ENCODE data around the gene NR0B2. TPM values are rescaled to one million over a fixed set of nuclear protein-coding genes. Genes with fewer than 3 reads are reported as not detected.
A peak's percentile ranks its signal among the peaks of the same experiment; 100 is the strongest.

Gene NR0B2
- total and polyA plus RNA-seq, 2 of the 13 experiments (the other 11 are each of a cell fraction or from before 2014, with no cell fraction given) = 72.5 to 133 TPM

DNA sequence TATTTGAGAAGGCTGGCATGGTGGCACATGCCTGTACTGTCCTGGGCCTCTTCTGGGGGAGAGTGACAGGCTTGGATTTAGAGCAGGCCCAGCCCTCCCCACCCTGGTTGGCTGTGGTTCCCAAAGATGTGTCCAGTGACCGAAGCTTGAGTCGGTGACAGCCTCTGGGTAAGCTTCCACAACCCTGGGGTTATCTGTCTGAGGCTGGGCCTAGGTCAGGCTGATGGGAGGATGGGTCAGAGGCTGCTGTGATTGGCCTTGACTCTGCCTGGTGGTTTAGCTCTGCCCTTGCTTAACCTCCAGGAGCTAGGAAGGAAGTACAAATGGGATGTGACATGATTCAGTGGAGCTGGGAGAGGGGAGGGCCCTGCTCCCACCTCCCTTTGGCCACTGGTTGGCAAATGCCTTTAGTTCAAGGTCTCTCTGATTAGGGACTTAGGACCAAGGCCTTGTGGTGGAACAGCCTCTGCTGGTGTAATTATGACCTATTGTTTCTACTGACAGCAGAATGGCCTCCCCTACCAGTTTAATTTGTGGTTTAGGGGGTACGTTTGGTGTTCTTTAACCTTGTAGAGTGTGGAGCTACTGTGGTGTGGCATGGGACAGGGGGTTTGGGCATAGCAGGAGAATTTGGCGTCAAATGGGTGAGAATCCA lies 24.4 kb upstream of the NR0B2 start (continued):
- TF ChIP-seq ZBTB40 (IDR thresholded peaks at IDR 0.05) (no peak), ZBTB40 (CRISPR knock-in tag; IDR thresholded peaks at IDR 0.05) (peak; percentile 48; the same call in 1 of the 2 replicates), STAT5B (CRISPR knock-in tag; IDR thresholded peaks at IDR 0.05) (no peak), AKAP8 (CRISPR knock-in tag; IDR thresholded peaks at IDR 0.05) (peak; percentile 84), ZNF543 (CRISPR knock-in tag; IDR thresholded peaks at IDR 0.05) (peak; percentile 84; the same call in 1 of the 2 replicates), ZBTB26 (CRISPR knock-in tag; IDR thresholded peaks at IDR 0.05; ENCODE audit: borderline replicate concordance) (peak; percentile 20; the same call in 1 of the 2 replicates), SYNCRIP (IDR thresholded peaks at IDR 0.05; ENCODE audit: insufficient read depth, low read depth, low read length) (no peak), KLF6 (CRISPR knock-in tag; IDR thresholded peaks at IDR 0.05) (0 out of 2 replicates have a peak, but pooled peaks have one; percentile 61), NBN (conservative IDR thresholded peaks at IDR 0.05) (no peak), KLF15 (CRISPR knock-in tag; IDR thresholded peaks at IDR 0.05; ENCODE audit: borderline replicate concordance) (peak; percentile 76; the same call in 1 of the 2 replicates), ZSCAN22 (CRISPR knock-in tag; IDR thresholded peaks at IDR 0.05) (no peak)
- TF ChIP-seq, protein P1, sequence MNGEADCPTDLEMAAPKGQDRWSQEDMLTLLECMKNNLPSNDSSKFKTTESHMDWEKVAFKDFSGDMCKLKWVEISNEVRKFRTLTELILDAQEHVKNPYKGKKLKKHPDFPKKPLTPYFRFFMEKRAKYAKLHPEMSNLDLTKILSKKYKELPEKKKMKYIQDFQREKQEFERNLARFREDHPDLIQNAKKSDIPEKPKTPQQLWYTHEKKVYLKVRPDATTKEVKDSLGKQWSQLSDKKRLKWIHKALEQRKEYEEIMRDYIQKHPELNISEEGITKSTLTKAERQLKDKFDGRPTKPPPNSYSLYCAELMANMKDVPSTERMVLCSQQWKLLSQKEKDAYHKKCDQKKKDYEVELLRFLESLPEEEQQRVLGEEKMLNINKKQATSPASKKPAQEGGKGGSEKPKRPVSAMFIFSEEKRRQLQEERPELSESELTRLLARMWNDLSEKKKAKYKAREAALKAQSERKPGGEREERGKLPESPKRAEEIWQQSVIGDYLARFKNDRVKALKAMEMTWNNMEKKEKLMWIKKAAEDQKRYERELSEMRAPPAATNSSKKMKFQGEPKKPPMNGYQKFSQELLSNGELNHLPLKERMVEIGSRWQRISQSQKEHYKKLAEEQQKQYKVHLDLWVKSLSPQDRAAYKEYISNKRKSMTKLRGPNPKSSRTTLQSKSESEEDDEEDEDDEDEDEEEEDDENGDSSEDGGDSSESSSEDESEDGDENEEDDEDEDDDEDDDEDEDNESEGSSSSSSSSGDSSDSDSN (CRISPR knock-in tag; IDR thresholded peaks at IDR 0.05) = peak; percentile 85
- TF ChIP-seq, protein P2, sequence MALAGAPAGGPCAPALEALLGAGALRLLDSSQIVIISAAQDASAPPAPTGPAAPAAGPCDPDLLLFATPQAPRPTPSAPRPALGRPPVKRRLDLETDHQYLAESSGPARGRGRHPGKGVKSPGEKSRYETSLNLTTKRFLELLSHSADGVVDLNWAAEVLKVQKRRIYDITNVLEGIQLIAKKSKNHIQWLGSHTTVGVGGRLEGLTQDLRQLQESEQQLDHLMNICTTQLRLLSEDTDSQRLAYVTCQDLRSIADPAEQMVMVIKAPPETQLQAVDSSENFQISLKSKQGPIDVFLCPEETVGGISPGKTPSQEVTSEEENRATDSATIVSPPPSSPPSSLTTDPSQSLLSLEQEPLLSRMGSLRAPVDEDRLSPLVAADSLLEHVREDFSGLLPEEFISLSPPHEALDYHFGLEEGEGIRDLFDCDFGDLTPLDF (CRISPR knock-in tag; IDR thresholded peaks at IDR 0.05) = no peak
- TF ChIP-seq, protein P3, sequence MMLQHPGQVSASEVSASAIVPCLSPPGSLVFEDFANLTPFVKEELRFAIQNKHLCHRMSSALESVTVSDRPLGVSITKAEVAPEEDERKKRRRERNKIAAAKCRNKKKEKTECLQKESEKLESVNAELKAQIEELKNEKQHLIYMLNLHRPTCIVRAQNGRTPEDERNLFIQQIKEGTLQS (CRISPR knock-in tag; IDR thresholded peaks at IDR 0.05) = peak; percentile 55; the same call in 1 of the 2 replicates

Measured in HepG2 (cell line).